Measurements from ENCODE around the gene NPEPL1. TPM values are rescaled to one million over a fixed set of nuclear protein-coding genes. Genes with fewer than 3 reads are reported as not detected.
"Not testable (repeated sequence)": the region's sequence is repeated elsewhere in the genome, so short reads cannot be mapped to it uniquely, and the experiment has no call there.

NPEPL1 gene, protein sequence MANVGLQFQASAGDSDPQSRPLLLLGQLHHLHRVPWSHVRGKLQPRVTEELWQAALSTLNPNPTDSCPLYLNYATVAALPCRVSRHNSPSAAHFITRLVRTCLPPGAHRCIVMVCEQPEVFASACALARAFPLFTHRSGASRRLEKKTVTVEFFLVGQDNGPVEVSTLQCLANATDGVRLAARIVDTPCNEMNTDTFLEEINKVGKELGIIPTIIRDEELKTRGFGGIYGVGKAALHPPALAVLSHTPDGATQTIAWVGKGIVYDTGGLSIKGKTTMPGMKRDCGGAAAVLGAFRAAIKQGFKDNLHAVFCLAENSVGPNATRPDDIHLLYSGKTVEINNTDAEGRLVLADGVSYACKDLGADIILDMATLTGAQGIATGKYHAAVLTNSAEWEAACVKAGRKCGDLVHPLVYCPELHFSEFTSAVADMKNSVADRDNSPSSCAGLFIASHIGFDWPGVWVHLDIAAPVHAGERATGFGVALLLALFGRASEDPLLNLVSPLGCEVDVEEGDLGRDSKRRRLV
- total RNA-seq = 10 to 100 TPM; 24.3 to 57.3 (median 36.9) TPM

DNA sequence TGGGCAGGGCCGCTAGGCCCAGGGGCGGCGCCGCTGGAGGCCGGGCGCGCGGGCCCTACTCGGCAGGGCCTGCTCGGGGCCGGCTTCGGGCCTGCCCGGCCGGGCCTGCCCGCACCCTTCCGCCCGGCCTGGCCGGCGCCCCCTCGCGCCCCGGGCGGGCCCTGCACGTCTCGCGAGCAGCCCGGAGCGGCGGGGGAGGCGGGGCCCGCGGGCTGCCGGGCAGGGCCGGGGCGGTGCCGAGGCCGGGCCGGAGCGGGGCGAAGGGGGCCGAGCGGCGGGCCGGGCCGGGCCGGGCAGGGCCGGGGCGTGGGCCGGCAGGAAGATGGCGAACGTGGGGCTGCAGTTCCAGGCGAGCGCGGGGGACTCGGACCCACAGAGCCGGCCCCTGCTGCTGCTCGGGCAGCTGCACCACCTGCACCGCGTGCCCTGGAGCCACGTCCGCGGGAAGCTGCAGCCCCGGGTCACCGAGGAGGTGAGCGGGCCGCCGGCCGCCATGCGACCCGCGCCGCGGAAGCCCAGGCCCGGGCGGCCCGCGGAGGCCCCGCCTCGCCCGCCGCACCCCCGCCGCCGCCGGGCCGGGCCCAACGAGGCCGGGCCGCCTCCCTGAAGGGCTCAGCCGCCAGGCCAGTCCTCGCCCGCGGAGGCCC lies at the start of gene NPEPL1:
TSS of gene NPEPL1 (plus strand) at position 222 of the 647 bp plus-strand sequence. CDS start at position 323, 101 bp downstream.
- peaks cover 0 to 59% (median 27%) of the 10 kb centered on the region in 3 donors for H3K4me1 ChIP-seq
- TF ChIP-seq EP300 (IDR thresholded peaks at IDR 0.05) (no peak), POLR2AphosphoS5 (IDR thresholded peaks at IDR 0.05) (no peak), CTCF (IDR thresholded peaks at IDR 0.05) (peak in 3 of 4 experiments; percentile 12 to 66 (median 60)), POLR2A (IDR thresholded peaks at IDR 0.05) (peak in 1 of 2 donors; percentile 18)
- H3K27me3 ChIP-seq = no peaks in the 10 kb centered on the region
- H3K9me3 ChIP-seq = no peaks in the 10 kb centered on the region
- ATAC-seq = peak; percentile 88
- H3K27ac ChIP-seq = peak within 1 kb of the TSS; percentile 92 to 95 (median 94)
- H3K4me3 ChIP-seq = peak within 1 kb of the TSS; percentile 56 to 62
- peaks cover 0 to 32% of the 10 kb centered on the region in 2 donors for H3K36me3 ChIP-seq
- WGBS, 2 donors (ENCODE audit: low coverage in 1 of 2) = no CpG with 5 or more reads among the region's 93 CpGs

- 100% methylated on average over 5 of the region's 9 CpGs; no CpG with 5 or more reads in 1 of the 2 donors for WGBS, 2 donors (ENCODE audit: low coverage in 1 of 2)
- not testable (repeated sequence) for H3K36me3 ChIP-seq, H3K27ac ChIP-seq, H3K27me3 ChIP-seq, H3K9me3 ChIP-seq, ATAC-seq, H3K4me3 ChIP-seq
- peaks cover 0 to 29% (median 17%) of the 10 kb centered on the region in 3 donors for H3K4me1 ChIP-seq
Measured at GRCh38 chr20:58642896-58643295, 49.7 kb upstream of the NPEPL1 start.

- no peaks in the 10 kb centered on the region for H3K27me3 ChIP-seq
- H3K9me3 ChIP-seq = no peaks in the 10 kb centered on the region
- no peaks in the 10 kb centered on the region for H3K36me3 ChIP-seq
- H3K4me3 ChIP-seq = no peak overlapping the region
- WGBS, 2 donors (ENCODE audit: low coverage in 1 of 2) = 0 to 43% methylated on average over 2 to 5 of the region's 5 CpGs
- H3K4me1 ChIP-seq = peaks cover 0 to 54% (median 17%) of the 10 kb centered on the region in 3 donors
- peak; percentile 14 for TF ChIP-seq POLR2AphosphoS5 (IDR thresholded peaks at IDR 0.05)
- no peak for TF ChIP-seq POLR2A (IDR thresholded peaks at IDR 0.05)
- peak overlapping the region in 3 of 4 donors; percentile 19 to 54 (median 45) for H3K27ac ChIP-seq
- peak; percentile 31 for ATAC-seq
Measured at GRCh38 chr20:58645412-58645968, 47.1 kb upstream of the NPEPL1 start.

GRCh38 chr20:58646257-58646656 lies 46.3 kb upstream of the NPEPL1 start:
- H3K27me3 ChIP-seq = no peaks in the 10 kb centered on the region
- peak overlapping the region in 2 of 4 donors; percentile 45 to 54 for H3K27ac ChIP-seq
- H3K4me1 ChIP-seq = peaks cover 0 to 54% (median 17%) of the 10 kb centered on the region in 3 donors
- H3K9me3 ChIP-seq = no peaks in the 10 kb centered on the region
- WGBS, 2 donors (ENCODE audit: low coverage in 1 of 2) = 80 to 94% methylated on average over 1 to 2 of the region's 3 CpGs
- H3K36me3 ChIP-seq = no peaks in the 10 kb centered on the region
- ATAC-seq = no peak
- H3K4me3 ChIP-seq = no peak overlapping the region
- TF ChIP-seq CTCF (IDR thresholded peaks at IDR 0.05) (no peak), POLR2AphosphoS5 (IDR thresholded peaks at IDR 0.05) (no peak), POLR2A (IDR thresholded peaks at IDR 0.05) (no peak), EP300 (IDR thresholded peaks at IDR 0.05) (no peak)

DNA sequence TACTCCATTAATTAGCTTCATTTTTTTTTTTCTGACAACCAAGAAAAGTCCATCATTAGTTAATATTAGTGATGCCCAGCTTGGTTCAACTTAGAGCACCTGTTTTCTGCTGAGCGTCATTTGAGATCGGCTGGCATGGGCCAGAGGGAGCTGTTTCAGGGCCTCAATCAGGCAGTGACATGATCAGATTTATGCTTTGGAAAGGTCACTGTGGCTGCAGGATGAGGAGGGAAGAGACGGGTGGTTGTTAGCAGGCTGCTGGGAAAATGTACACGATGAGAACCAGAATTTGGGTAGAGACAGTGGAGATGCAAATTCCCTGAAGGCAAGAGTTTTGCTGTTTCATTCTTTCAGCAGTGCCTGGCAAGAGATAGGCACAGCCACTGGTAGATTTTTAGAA lies 45.9 kb upstream of the NPEPL1 start:
- no peaks in the 10 kb centered on the region for H3K9me3 ChIP-seq
- WGBS, 2 donors (ENCODE audit: low coverage in 1 of 2) = 83 to 87% methylated on average over 4 of the region's 4 CpGs
- TF ChIP-seq CTCF (IDR thresholded peaks at IDR 0.05) = no peak
- no peak for TF ChIP-seq POLR2A (IDR thresholded peaks at IDR 0.05)
- no peak for TF ChIP-seq EP300 (IDR thresholded peaks at IDR 0.05)
- TF ChIP-seq POLR2AphosphoS5 (IDR thresholded peaks at IDR 0.05) = no peak
- H3K27me3 ChIP-seq = no peaks in the 10 kb centered on the region
- H3K4me1 ChIP-seq = peaks cover 0 to 54% (median 17%) of the 10 kb centered on the region in 3 donors
- peak overlapping the region in 3 of 4 donors; percentile 91 to 94 (median 94) for H3K27ac ChIP-seq
- no peak overlapping the region for H3K4me3 ChIP-seq
- H3K36me3 ChIP-seq = no peaks in the 10 kb centered on the region
- no peak for ATAC-seq

Data from gastroesophageal sphincter (tissue), 4 donors.